Activated CD8-positive, alpha-beta memory T cell treated with anti-CD3 and anti-CD28 coated beads, Interleukin-2, amount 50 U/mL, for 48 hours (primary cell): ENCODE measurements around the gene MAB21L3.

Experiments used
- DNase-seq: peaks from one replicate; pipeline ENCODE4 v3.0.0-alpha.2; 2020

The MAB21L3 gene

GRCh38 chr1:116110567-116111523 lies at the start of gene MAB21L3:
Gene MAB21L3, plus strand, starts transcription at chr1:116111399. Its CDS starts 1,217 bp downstream, at chr1:116112616.
- no peak for DNase-seq

GRCh38 chr1:116062201-116062600 lies 49.0 kb upstream of the MAB21L3 start:
- no peak for DNase-seq

GRCh38 chr1:116064616-116065015 lies 46.6 kb upstream of the MAB21L3 start:
- DNase-seq = no peak

DNA sequence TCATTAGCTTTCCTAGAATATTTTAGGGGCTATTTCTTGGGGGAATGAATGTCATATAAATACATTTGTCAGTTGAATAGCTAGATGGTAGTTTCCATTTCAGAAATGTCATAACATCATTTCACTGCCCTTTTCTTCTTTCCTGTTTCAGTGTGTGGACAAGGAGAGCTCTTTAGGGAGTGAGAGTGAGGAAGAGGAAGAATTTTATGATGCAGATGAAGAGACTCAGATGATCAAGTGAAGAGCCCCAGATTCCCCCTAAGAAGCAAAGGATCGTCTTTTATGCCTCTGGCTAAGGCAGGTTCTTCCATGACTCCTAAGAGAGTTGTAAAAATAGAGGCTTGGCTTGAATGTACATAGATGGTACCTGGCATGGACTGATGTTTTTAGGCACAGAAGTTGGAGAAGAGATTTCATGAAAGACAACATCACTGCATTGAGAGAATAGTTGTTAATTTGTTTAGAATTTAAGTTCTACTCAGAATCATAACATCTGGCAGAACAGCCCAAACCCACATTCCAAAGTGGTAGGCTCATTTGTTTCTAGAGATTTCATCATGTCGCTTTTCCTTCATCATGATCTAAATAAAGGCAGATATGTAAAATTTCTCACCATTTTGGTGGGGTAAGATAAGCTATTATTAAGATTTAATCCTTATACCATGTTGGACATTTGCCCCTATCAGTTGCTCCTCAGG lies 44.2 kb upstream of the MAB21L3 start:
- no peak for DNase-seq

DNA sequence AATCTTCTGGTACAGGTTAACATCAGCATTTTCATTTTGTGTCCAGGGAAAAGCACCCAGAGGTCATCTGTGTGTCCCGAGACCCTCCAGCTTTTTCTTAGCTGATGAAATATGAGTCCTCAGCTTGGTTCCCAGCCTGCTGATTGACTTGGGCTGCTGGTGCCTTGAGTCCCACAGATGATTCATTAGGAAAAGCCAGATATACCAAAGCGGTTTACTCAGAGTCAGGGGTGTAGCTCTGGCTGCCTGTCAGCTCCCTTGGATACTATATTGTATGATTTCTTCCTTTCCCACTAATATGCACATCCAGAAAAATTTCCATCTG lies 43.7 kb upstream of the MAB21L3 start:
- no peak for DNase-seq

- no peak for DNase-seq
These were observed 35.6 kb upstream of the MAB21L3 start for GRCh38 chr1:116075575-116075974.

- DNase-seq = no peak
These were observed 35.2 kb upstream of the MAB21L3 start for GRCh38 chr1:116075990-116076389.

GRCh38 chr1:116076831-116077230 lies 34.4 kb upstream of the MAB21L3 start:
- no peak for DNase-seq

DNA sequence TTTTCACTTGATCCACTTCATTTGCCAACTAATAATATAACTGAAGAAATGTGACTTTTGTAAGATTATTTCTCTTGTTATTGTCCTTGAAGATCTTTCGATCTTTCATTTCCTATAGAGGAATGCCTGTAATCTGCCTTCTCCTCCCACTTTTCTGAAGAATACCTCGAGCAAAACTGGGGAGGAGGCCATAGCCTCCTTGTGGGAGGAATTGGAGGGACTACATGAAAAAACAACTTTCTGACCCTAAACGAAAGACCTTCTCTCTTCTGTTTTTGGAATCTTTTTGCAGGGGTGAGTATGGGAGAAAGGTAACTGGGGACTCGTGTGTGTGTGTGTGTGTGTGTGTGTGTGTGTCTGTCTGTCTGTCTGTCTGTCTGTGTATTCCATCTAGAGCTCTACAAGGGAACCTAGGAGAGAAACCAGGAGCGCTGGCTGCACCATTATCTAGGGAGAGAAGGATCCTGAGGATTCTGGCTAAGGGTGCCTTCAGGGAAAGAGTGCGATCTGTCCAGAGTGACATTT lies 32.4 kb upstream of the MAB21L3 start:
- no peak for DNase-seq

DNA sequence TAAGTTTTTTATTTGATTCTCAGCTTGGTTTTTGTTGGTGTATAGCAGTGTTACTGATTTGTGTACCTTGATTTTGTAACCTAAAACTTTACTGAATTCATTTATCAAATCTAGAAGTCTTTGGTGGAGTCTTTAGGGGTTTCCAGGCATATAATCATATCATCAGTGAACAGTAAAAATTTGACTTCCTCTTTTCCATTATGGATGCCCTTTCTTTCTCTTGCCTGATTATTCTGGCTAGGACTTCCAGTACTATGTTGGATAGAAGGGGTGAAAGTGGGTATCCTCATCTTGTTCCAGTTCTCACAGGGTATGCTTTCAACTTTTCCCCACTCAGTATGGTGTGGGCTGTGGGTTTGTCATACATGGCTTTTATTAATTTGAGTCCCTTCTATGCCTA lies 23.6 kb upstream of the MAB21L3 start:
- DNase-seq = no peak

GRCh38 chr1:116089870-116090269 lies 21.3 kb upstream of the MAB21L3 start:
- no peak for DNase-seq

GRCh38 chr1:116091083-116091482 lies 20.1 kb upstream of the MAB21L3 start:
- no peak for DNase-seq

- no peak for DNase-seq
These were observed 18.3 kb upstream of the MAB21L3 start for GRCh38 chr1:116092752-116093489.

GRCh38 chr1:116095027-116095426 lies 16.2 kb upstream of the MAB21L3 start:
- no peak for DNase-seq

- no peak for DNase-seq
These were observed 15.1 kb upstream of the MAB21L3 start for GRCh38 chr1:116096013-116096618.

GRCh38 chr1:116097626-116098025 lies 13.6 kb upstream of the MAB21L3 start:
- no peak for DNase-seq

DNA sequence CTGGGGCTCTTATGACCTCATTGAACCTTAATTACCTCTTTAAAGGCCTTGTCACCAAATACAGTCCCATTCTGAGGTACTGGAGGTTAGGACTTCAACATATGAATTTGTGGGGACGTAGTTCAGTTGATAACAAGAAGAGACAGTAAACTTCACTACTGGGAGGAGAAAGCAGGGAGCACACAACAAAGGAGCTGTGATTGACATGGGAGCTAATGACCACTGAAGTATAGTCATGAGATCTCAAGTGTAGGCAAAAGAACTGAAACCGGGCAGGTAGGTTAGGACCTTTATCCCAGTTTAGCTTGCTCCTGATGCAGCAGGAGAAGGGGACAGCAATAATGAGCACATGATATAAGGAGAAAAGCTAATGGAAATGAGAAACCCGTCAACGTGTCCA lies 11.8 kb upstream of the MAB21L3 start:
- no peak for DNase-seq

GRCh38 chr1:116099919-116100318 lies 11.3 kb upstream of the MAB21L3 start:
- no peak for DNase-seq

- DNase-seq = no peak
These were observed 6.5 kb upstream of the MAB21L3 start for GRCh38 chr1:116104667-116105066.

GRCh38 chr1:116105996-116106395 lies 5.2 kb upstream of the MAB21L3 start:
- no peak for DNase-seq

GRCh38 chr1:116106646-116107045 lies 4.6 kb upstream of the MAB21L3 start:
- DNase-seq = no peak

GRCh38 chr1:116107371-116107770 lies 3.8 kb upstream of the MAB21L3 start:
- DNase-seq = no peak

DNA sequence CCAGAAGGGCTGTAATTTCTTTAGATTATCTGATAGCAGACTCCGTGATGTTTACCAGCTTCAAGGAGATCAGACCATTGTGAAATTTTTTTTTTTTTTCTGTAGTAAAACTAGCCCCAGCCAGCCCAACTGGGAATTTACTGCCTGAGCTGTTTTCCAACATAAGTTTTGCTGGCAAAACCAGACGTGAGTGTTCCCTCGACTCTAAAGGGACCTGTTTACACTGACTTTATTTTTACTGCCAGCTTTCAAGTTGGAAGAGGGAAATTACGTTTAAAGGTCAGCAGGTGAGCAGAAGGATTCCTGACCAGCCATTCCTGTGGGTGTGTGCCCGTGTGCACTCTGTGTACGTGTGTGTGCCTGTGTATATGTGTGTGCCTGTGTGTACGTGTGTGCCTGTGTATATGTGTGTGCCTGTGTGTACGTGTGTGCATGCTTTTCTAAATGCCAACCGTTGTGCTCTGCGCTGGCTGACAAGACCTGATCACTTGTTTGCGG lies 374 bp downstream of the MAB21L3 start:
- DNase-seq = no peak
